NOMO-1 treated with DMSO at 0.1 percent for 48 hours (cell line): ENCODE measurements around the gene CCDC185.

ENCODE experiments used
- DNase-seq: peaks from one replicate; lab custom pipeline; 2025; ENCODE audit not compliant: unreplicated experiment; lab: John Stamatoyannopoulos, UW

Gene CCDC185

DNA sequence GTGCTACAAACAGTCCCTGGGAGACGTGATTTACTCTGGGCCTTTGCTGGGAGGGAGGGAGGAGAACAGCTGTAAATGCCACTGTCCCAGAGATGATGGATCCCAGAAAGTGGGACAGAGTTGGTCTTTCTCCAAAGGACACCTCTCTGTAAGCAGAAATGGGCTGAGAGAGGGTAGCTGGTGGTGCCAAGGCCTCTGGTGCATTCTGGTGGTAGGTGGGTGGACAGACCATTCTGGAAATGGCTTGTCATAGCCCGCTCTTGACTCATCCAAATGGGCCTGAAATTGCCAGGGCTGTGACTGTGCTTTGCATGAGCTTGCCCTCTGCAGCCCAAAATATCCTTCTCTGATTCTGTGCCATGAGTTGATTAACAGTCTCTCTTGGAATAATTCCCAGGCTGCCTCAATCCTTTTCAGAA lies 36.1 kb downstream of the CCDC185 start:
- DNase-seq, result no peak

DNA sequence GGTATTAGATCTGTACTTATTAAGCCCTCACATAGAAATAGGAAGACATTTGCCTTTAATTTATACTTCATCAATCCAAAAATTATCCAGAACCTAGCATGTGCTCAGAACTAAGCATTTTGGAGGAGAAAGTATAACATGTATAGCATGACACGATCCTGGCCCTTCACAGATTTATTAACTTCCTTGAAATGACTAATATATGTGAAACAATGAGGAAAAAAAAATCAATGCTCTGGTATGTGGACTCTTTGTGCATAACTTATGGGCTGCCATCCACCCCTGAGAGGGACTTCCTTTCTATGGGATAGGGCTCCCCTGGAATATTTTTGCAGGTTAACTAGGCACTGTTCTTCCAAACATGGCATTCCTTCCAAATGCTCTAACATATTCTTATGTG lies 36.6 kb downstream of the CCDC185 start:
- no peak for DNase-seq

GRCh38 chr1:223430236-223430635 lies 37.0 kb downstream of the CCDC185 start:
- no peak for DNase-seq

GRCh38 chr1:223437151-223437550 lies 43.9 kb downstream of the CCDC185 start:
- no peak for DNase-seq

GRCh38 chr1:223443397-223443796 lies 50.2 kb downstream of the CCDC185 start:
- DNase-seq, result no peak

DNA sequence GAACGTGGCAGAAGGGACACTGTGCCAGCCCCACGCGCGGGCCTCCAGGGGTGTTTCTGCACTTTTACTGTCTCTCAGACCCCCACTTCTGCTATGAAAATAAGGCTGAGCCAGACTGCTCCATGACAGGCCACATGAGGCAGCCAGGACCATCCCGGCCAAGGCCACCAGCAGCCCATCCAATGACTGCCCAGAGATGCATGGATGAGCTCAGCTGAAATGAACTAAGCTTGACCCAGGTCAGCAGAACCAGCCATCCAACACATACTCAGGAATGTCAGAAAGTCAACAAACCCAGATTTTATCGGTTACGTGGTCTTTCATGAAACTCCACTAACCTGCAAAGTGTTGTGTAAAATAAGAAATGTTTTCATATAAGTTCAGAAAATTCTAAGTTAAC lies 51.2 kb downstream of the CCDC185 start:
- no peak for DNase-seq
